GM08714 (cell line): ENCODE measurements around the gene GAP43.

Source experiments
- H3K4me3 ChIP-seq: fragments of 200-500 bp; sonication (Bioruptor generic); 2 replicates; pipeline ENCODE4 v1.5.1; 2014; ENCODE audit warnings: mild to moderate bottlenecking, low read length, inconsistent platforms
- ZNF274 ChIP-seq: IDR thresholded peaks from 2 replicates; pipeline ENCODE4 v1.6.1; 2012; ENCODE audit warnings: mild to moderate bottlenecking, low read depth, low read length

Gene GAP43

DNA sequence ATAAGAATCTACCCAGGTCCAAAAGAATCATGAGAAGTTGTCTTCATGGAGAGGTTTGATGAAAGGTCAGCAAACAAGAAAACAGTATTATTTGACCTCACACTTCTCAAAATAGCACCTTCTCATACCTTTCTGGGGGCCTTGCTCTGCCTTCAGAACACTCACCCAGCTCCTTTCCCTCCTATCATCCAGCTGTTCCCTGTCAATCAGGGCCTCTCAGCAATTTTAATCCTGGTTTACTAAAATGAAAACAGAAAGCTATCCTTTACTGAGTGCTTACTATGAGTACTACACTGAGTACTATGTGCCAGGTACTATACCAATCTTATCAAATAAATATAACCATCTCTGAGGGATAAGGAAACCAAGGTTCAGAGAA, 138.6 kb downstream of the GAP43 start:
- TF ChIP-seq ZNF274 = no peak
- no peak overlapping the region for H3K4me3 ChIP-seq

DNA sequence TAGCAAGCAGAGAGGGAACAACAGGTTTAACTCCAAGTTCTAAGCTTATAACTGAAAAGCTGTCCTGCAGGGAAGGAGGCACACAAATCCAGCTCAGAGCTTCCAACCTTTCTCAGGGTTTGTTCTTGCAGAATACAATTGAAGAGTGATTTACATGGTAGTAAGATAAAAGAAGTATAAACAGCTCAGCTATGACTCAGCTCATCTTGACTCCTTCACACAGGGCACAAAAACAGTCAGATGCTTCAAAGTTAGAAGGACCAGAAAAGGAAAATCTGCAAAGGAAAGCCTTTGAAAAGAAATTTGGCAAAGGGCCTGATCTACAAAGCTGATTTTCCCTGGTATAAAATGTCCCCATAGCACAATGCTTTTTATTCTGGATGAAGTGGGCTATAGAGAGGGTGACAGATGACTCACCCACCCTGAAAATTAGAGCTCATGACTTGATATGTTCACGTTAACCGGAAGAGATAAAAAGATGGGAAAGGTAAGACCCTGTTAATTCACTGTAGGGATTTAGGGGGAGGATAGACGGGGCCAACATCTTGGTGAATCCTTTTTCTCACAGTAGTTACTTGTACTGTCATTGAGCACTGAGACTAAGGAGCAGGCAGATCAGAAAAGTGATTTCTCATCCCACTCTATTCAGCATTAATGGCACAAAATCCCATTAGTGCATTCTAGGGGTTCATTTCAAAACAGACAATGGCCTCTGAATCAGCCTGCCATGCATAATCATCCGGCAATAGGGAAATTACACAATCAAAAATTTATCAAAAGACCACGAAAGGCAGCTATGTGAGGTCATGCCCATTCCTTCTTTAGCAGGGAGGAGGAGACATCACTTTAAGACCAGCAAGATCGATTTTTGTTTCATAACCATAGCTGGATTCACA, 143.5 kb downstream of the GAP43 start:
- no peak overlapping the region for H3K4me3 ChIP-seq
- TF ChIP-seq ZNF274 = no peak

GRCh38 chr3:115768661-115769060, 145.4 kb downstream of the GAP43 start:
- H3K4me3 ChIP-seq = no peak overlapping the region
- TF ChIP-seq ZNF274 = no peak
